Measurements from ENCODE around the gene KCNK16. TPM values are rescaled to one million over a fixed set of nuclear protein-coding genes. Genes with fewer than 3 reads are reported as not detected.

KCNK16 gene
- total RNA-seq, 4 donors from 2014 or later = not detected

- H3K27me3 ChIP-seq = peaks cover 15% of the 10 kb centered on the region
- WGBS, 2 donors (ENCODE audit: low coverage in 1 of 2) = 72 to 100% methylated on average over 2 to 4 of the region's 13 CpGs
- H3K9me3 ChIP-seq = no peaks in the 10 kb centered on the region
- ATAC-seq = no peak
- H3K4me3 ChIP-seq = no peak overlapping the region
- H3K36me3 ChIP-seq = no peaks in the 10 kb centered on the region
- H3K4me1 ChIP-seq = no peaks in the 10 kb centered on the region
- TF ChIP-seq, protein P1, sequence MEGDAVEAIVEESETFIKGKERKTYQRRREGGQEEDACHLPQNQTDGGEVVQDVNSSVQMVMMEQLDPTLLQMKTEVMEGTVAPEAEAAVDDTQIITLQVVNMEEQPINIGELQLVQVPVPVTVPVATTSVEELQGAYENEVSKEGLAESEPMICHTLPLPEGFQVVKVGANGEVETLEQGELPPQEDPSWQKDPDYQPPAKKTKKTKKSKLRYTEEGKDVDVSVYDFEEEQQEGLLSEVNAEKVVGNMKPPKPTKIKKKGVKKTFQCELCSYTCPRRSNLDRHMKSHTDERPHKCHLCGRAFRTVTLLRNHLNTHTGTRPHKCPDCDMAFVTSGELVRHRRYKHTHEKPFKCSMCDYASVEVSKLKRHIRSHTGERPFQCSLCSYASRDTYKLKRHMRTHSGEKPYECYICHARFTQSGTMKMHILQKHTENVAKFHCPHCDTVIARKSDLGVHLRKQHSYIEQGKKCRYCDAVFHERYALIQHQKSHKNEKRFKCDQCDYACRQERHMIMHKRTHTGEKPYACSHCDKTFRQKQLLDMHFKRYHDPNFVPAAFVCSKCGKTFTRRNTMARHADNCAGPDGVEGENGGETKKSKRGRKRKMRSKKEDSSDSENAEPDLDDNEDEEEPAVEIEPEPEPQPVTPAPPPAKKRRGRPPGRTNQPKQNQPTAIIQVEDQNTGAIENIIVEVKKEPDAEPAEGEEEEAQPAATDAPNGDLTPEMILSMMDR (IDR thresholded peaks at IDR 0.05) = no peak
- TF ChIP-seq EP300 (IDR thresholded peaks at IDR 0.05) (no peak), POLR2A (IDR thresholded peaks at IDR 0.05) (no peak), POLR2AphosphoS5 (IDR thresholded peaks at IDR 0.05) (no peak)
- H3K27ac ChIP-seq = no peak overlapping the region
These were observed 2.7 kb downstream of the KCNK16 start for GRCh38 chr6:39319621-39320362.

GRCh38 chr6:39317256-39317655 lies 5.2 kb downstream of the KCNK16 start:
- TF ChIP-seq, protein P1 (IDR thresholded peaks at IDR 0.05) = no peak
- TF ChIP-seq POLR2AphosphoS5 (IDR thresholded peaks at IDR 0.05) (no peak), POLR2A (IDR thresholded peaks at IDR 0.05) (no peak), EP300 (IDR thresholded peaks at IDR 0.05) (no peak)
- peaks cover 0 to 18% (median 11%) of the 10 kb centered on the region in 3 donors for H3K4me1 ChIP-seq
- no peaks in the 10 kb centered on the region for H3K36me3 ChIP-seq
- no peak overlapping the region for H3K27ac ChIP-seq
- WGBS, 2 donors (ENCODE audit: low coverage in 1 of 2) = 80% methylated on average over 2 of the region's 3 CpGs; no CpG with 5 or more reads in 1 of the 2 donors
- no peaks in the 10 kb centered on the region for H3K9me3 ChIP-seq
- H3K27me3 ChIP-seq = peaks cover 40% of the 10 kb centered on the region
- H3K4me3 ChIP-seq = no peak overlapping the region
- no peak for ATAC-seq

DNA sequence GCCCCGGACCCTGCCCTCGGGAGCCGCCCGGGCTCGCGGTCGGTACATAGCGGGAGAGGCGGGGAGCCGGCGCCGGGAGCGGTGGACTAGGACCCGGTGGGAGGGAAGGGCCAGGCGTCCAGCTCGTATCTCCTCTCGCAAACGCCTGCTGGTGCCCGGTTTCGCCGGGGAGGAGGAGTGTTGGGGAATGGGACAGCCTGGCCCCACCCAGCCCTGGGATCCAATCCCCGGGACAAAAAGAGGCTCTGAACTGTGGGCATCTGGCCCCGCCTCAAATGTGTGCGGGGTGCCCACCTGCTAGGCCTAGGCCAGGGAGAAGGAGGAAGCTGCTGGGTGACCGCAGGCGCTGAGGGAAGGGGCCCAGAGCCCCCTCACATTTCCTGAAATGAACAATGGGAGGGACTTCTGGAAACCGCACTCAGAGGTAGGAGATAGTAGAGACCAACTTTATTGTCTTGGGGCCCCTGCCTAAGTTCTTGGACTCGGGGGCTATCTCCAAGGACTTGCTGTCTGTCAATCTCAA lies 8.2 kb downstream of the KCNK16 start, which contains the start of gene KCNK17:
Gene KCNK17, minus strand, starts transcription at position 147 of the 523 bp plus-strand sequence. Its CDS starts 99 bp downstream, at position 48.
- H3K36me3 ChIP-seq = no peaks in the 10 kb centered on the region
- no peak for TF ChIP-seq POLR2AphosphoS5 (IDR thresholded peaks at IDR 0.05)
- no peak for TF ChIP-seq EP300 (IDR thresholded peaks at IDR 0.05)
- TF ChIP-seq, protein P1 (IDR thresholded peaks at IDR 0.05) = no peak
- H3K4me3 ChIP-seq = peak within 1 kb of the TSS in 1 of 2 donors; percentile 41
- ATAC-seq = no peak
- H3K4me1 ChIP-seq = peaks cover 0 to 18% (median 11%) of the 10 kb centered on the region in 3 donors
- peaks cover 62% of the 10 kb centered on the region for H3K27me3 ChIP-seq
- no peak within 1 kb of the TSS for H3K27ac ChIP-seq
- H3K9me3 ChIP-seq = no peaks in the 10 kb centered on the region
- WGBS, 2 donors (ENCODE audit: low coverage in 1 of 2) = 40% methylated on average over 4 of the region's 28 CpGs; no CpG with 5 or more reads in 1 of the 2 donors

DNA sequence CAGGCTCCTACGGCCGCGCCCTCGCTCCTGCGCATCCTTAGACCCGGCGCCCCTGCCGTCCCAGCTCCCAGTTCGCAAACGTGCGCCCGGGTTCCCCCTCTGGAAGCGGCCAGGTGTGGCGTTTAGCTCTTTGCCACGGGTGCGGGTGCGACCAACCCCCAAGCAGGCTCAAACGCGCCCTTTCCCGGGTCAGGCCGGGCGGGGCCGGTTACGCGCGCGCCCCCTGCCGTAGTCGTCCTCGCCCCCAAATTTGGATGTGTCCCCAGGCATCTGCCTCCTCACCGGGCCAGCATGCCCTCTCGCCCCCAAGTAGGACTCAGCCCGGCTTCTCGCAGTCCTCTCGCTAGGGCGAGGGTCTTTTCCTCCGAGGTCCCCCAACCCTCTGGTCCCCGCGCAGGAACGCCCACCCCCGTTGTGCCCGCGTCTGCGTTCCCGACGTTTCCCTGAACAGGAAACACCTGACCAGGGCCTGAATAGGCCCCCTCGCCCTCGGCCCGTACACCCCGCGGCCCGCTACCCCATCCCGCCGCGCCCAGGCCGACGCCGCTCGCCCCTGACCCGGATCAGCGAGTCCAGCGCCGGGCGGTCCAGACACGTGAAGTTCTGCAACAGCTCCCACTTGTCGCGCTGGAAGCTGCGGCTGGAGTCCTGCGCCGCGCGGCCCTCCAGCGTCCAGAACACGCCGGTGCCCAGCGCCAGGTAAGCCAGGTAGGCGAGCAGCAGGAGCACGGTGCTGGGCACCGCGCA lies 8.8 kb downstream of the KCNK16 start:
- TF ChIP-seq POLR2AphosphoS5 (IDR thresholded peaks at IDR 0.05) (no peak), POLR2A (IDR thresholded peaks at IDR 0.05) (no peak), EP300 (IDR thresholded peaks at IDR 0.05) (no peak)
- TF ChIP-seq, protein P1 (IDR thresholded peaks at IDR 0.05) = no peak
- Histone ChIP-seq H3K4me1 (peaks cover 0 to 18% (median 11%) of the 10 kb centered on the region in 3 donors), H3K9me3 (no peaks in the 10 kb centered on the region), H3K27me3 (peaks cover 62% of the 10 kb centered on the region), H3K27ac (no peak overlapping the region), H3K4me3 (peak overlapping the region in 1 of 2 donors; percentile 41), H3K36me3 (no peaks in the 10 kb centered on the region)
- 0% methylated on average over 12 of the region's 80 CpGs; no CpG with 5 or more reads in 1 of the 2 donors for WGBS, 2 donors (ENCODE audit: low coverage in 1 of 2)
- ATAC-seq = no peak

Data from gastroesophageal sphincter (tissue), 4 donors.